GM12875 (cell line): ENCODE data around the gene CYP26B1.

Experiments used
- H3K4me3 ChIP-seq: one replicate; pipeline ENCODE4 v1.5.1; 2011; ENCODE audit warnings: low read depth, low read length, control low read depth
- TF ChIP-seq, protein P1 (sequence below): IDR thresholded peaks from 2 replicates; pipeline ENCODE4 v1.5.1; 2011; ENCODE audit warnings: low read depth, mild to moderate bottlenecking, control low read depth, inconsistent platforms, low read length, moderate library complexity, borderline replicate concordance; ENCODE audit not compliant: insufficient read depth

CYP26B1 gene

DNA sequence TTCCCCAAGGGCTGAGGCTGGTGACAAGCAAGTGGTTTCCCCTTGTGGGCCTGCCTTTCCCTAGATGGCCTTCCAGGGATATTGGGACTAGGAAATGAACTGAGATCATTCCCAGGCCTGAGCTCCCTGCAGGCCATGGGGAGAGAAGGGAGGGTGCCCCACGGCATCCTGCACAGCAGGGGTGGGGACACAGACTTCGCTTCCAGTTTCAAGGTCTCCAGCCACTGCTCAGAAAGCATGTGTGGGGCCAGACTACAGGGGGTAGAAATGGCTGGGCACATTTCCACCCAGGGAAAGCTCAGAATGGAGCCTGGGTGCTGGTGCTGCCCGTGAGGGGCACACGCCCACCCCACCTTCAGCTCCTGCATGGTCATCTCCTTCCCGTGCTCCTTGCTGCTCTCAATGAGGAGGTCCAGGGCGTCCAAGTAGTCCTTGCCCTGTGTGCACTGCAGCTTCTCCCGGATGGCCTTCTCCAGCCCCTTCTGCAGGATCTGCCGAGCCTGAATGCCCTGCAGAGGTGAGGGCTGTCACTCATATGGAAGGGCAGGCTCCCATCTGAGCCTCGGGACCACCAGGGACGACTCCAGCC, 13.2 kb downstream of the CYP26B1 start:
- H3K4me3 ChIP-seq, result no peak overlapping the region
- TF ChIP-seq, protein P1, sequence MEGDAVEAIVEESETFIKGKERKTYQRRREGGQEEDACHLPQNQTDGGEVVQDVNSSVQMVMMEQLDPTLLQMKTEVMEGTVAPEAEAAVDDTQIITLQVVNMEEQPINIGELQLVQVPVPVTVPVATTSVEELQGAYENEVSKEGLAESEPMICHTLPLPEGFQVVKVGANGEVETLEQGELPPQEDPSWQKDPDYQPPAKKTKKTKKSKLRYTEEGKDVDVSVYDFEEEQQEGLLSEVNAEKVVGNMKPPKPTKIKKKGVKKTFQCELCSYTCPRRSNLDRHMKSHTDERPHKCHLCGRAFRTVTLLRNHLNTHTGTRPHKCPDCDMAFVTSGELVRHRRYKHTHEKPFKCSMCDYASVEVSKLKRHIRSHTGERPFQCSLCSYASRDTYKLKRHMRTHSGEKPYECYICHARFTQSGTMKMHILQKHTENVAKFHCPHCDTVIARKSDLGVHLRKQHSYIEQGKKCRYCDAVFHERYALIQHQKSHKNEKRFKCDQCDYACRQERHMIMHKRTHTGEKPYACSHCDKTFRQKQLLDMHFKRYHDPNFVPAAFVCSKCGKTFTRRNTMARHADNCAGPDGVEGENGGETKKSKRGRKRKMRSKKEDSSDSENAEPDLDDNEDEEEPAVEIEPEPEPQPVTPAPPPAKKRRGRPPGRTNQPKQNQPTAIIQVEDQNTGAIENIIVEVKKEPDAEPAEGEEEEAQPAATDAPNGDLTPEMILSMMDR, result no peak

DNA sequence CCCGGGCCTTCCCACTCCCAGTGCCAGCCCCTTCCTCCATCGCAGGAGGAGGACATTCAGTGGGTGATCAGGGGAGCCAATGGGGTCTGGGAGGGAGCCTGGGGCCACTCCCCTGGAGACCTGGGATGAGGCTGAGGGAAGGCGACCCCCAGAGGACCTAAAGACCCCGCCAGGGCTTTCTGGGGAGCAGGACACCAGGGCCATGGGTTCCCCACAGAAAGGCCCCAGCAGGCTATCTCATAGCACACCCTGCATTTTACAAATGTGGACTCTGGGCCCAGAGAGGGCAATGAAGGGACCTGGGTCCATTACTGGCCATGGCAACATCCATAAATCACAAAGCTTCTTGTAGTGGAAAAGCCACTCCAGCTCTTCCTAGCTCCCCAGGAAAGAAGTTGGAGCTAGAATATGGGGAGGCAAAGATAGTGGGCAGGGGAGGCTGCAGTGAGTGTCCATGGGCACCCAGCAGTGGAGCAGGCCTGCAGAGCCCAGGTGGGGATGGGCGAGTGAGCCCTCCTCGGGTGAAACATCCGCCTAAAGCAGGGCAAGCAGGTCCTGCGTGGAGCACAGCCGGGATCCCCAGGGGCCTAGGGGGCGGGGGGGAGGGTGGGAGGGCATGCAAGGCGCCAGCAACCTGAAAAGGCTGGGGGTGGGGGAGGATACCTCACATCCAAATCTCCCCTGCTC, 13.8 kb downstream of the CYP26B1 start:
- no peak overlapping the region for H3K4me3 ChIP-seq
- TF ChIP-seq, protein P1, result no peak

DNA sequence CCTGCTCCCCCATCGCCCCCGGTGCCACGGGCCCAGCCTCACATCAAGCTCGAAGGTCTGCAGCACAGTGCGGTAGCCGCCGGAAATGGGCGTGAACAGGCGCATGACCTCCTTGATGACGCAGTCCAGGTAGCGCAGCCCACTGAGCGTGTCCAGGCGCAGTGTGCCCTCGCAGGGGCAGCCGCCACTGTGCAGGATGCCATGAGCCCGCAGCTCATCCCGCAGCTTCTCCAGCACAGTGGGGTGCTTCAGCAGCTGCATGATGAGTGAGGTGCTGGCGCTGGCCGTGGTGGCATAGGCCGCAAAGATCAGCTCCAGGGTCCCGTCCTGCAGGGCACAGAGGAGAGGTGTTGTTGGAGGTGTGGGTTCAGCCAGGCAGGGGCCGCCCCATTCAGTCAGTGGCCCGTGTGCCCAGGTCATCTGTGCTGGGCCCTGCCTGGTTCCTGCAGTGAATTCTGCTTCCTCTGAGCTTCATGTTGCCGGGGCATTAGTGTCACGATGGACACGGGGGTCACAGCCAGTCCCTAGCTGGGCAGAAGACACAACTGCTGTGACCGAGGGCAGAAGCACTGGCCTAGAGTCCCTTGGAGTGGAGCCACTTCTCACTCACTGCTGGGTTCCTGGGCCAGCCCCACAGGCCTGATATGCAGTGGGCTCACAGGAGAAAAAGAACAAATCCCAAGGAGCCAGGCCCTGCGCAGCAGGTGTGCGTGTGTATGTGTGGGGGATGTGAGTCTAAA, 14.5 kb downstream of the CYP26B1 start:
- TF ChIP-seq, protein P1, result no peak
- H3K4me3 ChIP-seq, result no peak overlapping the region

DNA sequence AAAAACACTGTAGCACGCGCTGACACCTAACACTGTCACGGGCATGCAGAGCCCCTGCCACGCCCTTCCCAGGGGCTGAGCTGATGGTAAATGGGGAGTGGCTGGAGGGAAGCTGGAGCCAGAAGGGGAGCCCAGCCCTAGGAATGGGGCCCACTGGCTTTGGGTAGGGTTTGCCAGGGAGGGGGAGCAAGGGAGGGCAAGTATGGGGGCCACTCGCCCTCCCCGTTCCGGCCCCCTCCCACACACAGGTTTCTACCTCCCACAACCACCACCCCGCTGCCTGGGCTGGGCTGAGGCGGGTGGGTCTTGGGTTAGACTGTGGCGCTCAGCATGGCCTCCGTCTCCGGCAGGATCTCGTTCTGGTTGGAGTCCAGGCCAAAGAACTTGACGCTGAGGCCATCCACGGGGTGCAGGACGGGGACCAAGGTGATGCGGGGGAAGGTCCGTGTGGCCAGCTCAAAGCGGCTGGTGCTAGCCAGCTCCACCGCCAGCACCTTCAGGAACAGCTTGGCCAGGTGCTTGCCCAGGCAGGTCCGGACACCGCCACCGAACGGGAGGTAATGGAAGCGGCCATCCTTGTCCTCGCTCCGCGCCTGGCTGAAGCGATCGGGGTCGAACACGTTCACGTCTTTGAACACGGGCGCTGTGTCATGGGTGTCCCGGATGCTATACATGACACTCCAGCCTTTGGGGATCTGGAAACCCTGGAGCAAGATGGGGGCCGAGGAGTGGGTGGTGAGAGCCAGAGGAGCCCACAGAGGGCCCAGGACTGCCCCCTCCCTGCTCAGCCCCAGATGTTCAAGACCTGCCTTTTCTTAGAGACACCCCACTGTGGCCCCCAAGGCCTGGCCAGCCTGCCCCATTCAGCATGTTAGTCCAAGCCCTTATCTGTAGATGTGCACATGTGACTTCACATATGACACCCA, 15.5 kb downstream of the CYP26B1 start:
- H3K4me3 ChIP-seq, result no peak overlapping the region
- TF ChIP-seq, protein P1, result no peak

GRCh38 chr2:72131371-72131891, 16.2 kb downstream of the CYP26B1 start:
- H3K4me3 ChIP-seq, result no peak overlapping the region
- TF ChIP-seq, protein P1, result no peak

DNA sequence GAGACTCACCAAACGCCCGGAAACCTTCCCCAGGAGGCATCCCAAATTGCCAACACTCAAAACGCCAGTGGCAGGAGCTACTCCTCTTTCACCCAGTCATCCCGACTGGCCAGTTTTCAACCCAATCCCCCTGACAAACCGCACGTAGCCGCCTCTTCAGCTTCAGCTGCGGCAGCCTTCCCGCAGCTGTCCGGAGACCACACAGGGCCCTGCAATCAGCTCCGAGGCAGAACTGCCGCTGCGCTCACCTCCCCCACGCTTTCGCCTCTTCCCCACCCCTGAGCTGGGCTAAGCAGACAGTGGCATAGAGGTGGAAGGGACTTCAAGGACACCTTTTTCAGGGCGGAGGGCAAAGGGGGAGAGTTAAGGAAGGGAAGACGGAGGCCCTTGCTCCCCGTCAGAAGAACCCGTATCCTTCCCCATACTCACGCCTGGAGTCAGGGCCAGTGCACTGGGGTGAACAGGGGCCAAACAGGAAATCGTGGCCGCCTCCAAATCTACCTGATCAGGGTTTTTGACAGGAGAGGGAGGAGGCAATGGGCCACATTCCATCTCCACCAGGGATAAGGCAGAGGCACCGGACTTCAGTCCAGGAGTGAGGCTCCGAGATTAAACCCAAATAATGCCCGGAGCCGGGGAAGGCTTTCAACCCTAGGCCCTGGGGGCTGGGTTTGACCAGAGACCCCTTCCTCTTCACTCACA, 16.9 kb downstream of the CYP26B1 start:
- H3K4me3 ChIP-seq, result no peak overlapping the region
- TF ChIP-seq, protein P1, result no peak
